H54 (cell line): ENCODE data around the gene TMBIM6.
A peak's percentile ranks its signal among the peaks of the same experiment; 100 is the strongest.

ENCODE experiments used
- DNase-seq: peaks from one replicate; pipeline ENCODE4 v3.0.0; 2011; ENCODE audit warnings: low spot score, mixed read lengths; ENCODE audit not compliant: insufficient read length
- FAIRE-seq: peaks from 3 replicates; lab custom pipeline; 2011; peaks lifted over from hg19 to GRCh38; lab: Jason Lieb, UNC
- POLR2A ChIP-seq: IDR thresholded peaks from 2 replicates; pipeline ENCODE4 v1.6.1; 2011; ENCODE audit warnings: low read depth, mild to moderate bottlenecking, low read length

TMBIM6 gene

GRCh38 chr12:49740930-49741881, at the start of gene TMBIM6:
Gene TMBIM6 (plus strand): TSS chr12:49741557. CDS start chr12:49752494, 10,937 bp downstream.
- FAIRE-seq, result peak; percentile 97
- peak; percentile 82 for TF ChIP-seq POLR2A

GRCh38 chr12:49692851-49693250, 48.5 kb upstream of the TMBIM6 start:
- no peak for DNase-seq
- no peak for TF ChIP-seq POLR2A
- FAIRE-seq, result no peak

More at GRCh38 chr12:49740930-49741881, at the start of gene TMBIM6:
- DNase-seq, result peak; percentile 86

- FAIRE-seq (no peak), DNase-seq (no peak)
- no peak for TF ChIP-seq POLR2A
These were observed 47.4 kb upstream of the TMBIM6 start for GRCh38 chr12:49693931-49694444.

GRCh38 chr12:49696723-49697122, 44.6 kb upstream of the TMBIM6 start:
- no peak for TF ChIP-seq POLR2A
- FAIRE-seq (no peak), DNase-seq (no peak)

- no peak for TF ChIP-seq POLR2A
- no peak for FAIRE-seq
- DNase-seq, result no peak
These were observed 43.5 kb upstream of the TMBIM6 start for GRCh38 chr12:49697808-49698207.

- TF ChIP-seq POLR2A, result no peak
- no peak for DNase-seq
- FAIRE-seq, result peak; percentile 57
These were observed 42.5 kb upstream of the TMBIM6 start for GRCh38 chr12:49698619-49699545.

GRCh38 chr12:49702009-49702408, 39.3 kb upstream of the TMBIM6 start:
- FAIRE-seq (no peak), DNase-seq (no peak)
- no peak for TF ChIP-seq POLR2A

GRCh38 chr12:49702676-49703215, 38.6 kb upstream of the TMBIM6 start:
- FAIRE-seq (no peak), DNase-seq (no peak)
- TF ChIP-seq POLR2A, result no peak

GRCh38 chr12:49703647-49704137, 37.7 kb upstream of the TMBIM6 start:
- no peak for FAIRE-seq
- DNase-seq, result no peak
- no peak for TF ChIP-seq POLR2A

- peak; percentile 92 for FAIRE-seq
- DNase-seq, result peak; percentile 84
- peak; percentile 70 for TF ChIP-seq POLR2A
These were observed 35.8 kb upstream of the TMBIM6 start for GRCh38 chr12:49705479-49706134.

- FAIRE-seq (no peak), DNase-seq (no peak)
- no peak for TF ChIP-seq POLR2A
These were observed 34.8 kb upstream of the TMBIM6 start for GRCh38 chr12:49706351-49707127.
